ENCODE data around the gene FPR2.

GRCh38 chr19:51742789-51743188 is 18.2 kb upstream of the FPR2 start:
- TF ChIP-seq PKNOX1 (IDR thresholded peaks at IDR 0.05) (no peak), SP1 (IDR thresholded peaks at IDR 0.05) (no peak), NFRKB (IDR thresholded peaks at IDR 0.05) (no peak), CTBP1 (IDR thresholded peaks at IDR 0.05; ENCODE audit: borderline replicate concordance) (no peak), BHLHE40 (IDR thresholded peaks at IDR 0.05; ENCODE audit: borderline replicate concordance) (no peak), FOXM1 (IDR thresholded peaks at IDR 0.05; ENCODE audit: borderline replicate concordance) (no peak), FOXA1 (IDR thresholded peaks at IDR 0.05) (no peak), SUZ12 (IDR thresholded peaks at IDR 0.05) (no peak), FOXK2 (IDR thresholded peaks at IDR 0.05) (no peak)

All from HEK293T (cell line).